Activated CD4-positive, alpha-beta T cell treated with anti-CD3 and anti-CD28 coated beads, Interleukin-10, Interleukin-2, amounts not matched to agents 100 ng/mL and 50 ng/mL, durations not matched to agents 16 hours and 8 hours (primary cell): ENCODE results near the gene TADA2B.
A peak's percentile ranks its signal among the peaks of the same experiment; 100 is the strongest.
"Not testable (repeated sequence)": the region's sequence is repeated elsewhere in the genome, so short reads cannot be mapped to it uniquely, and the experiment has no call there.

Experiments used
- DNase-seq: peaks from one replicate; pipeline ENCODE4 v3.0.0-alpha.2; 2020

TADA2B gene

GRCh38 chr4:7083597-7084563, 40.7 kb downstream of the TADA2B start:
- no peak for DNase-seq

GRCh38 chr4:7084564-7084961, 41.4 kb downstream of the TADA2B start:
- not testable (repeated sequence) for DNase-seq

- DNase-seq, result no peak
Observed at GRCh38 chr4:7086384-7086783, 43.2 kb downstream of the TADA2B start.

- DNase-seq, result no peak
Observed at GRCh38 chr4:7087036-7087435, 43.9 kb downstream of the TADA2B start.

GRCh38 chr4:7089213-7089986, 46.2 kb downstream of the TADA2B start:
- no peak for DNase-seq

GRCh38 chr4:7092026-7092425, 48.9 kb downstream of the TADA2B start:
- no peak for DNase-seq

GRCh38 chr4:7094916-7095315, 51.7 kb downstream of the TADA2B start:
- no peak for DNase-seq

- no peak for DNase-seq
Observed at GRCh38 chr4:7095611-7096155, 52.5 kb downstream of the TADA2B start.

GRCh38 chr4:7096236-7096635, 53.1 kb downstream of the TADA2B start:
- DNase-seq, result no peak

- peak; percentile 72 for DNase-seq
Observed at GRCh38 chr4:7101692-7102515, 58.7 kb downstream of the TADA2B start.

- DNase-seq, result not testable (repeated sequence)
Observed at GRCh38 chr4:7102516-7102909, 59.3 kb downstream of the TADA2B start.

GRCh38 chr4:7103031-7103606, 59.9 kb downstream of the TADA2B start:
- DNase-seq, result peak; percentile 87

GRCh38 chr4:7103607-7104365, 60.6 kb downstream of the TADA2B start:
- DNase-seq, result no peak

- DNase-seq, result no peak
Observed at GRCh38 chr4:7104366-7105031, 61.3 kb downstream of the TADA2B start.

- DNase-seq, result no peak
Observed at GRCh38 chr4:7105276-7105675, 62.1 kb downstream of the TADA2B start.

- DNase-seq, result no peak
Observed at GRCh38 chr4:7107166-7107905, 64.2 kb downstream of the TADA2B start.
